Measurements from ENCODE around the gene AURKB. TPM values are rescaled to one million over a fixed set of nuclear protein-coding genes. Genes with fewer than 3 reads are reported as not detected.

The AURKB gene
- total and polyA plus RNA-seq, 9 donors: 13.5 to 26.4 (median 22.8) TPM

GRCh38 chr17:8227238-8227581 lies 16.8 kb upstream of the AURKB start:
- H3K27me3 ChIP-seq (ENCODE audit: control insufficient read depth, insufficient read depth, low read length): no peaks in the 10 kb centered on the region
- peak overlapping the region; percentile 70 for H3K4me3 ChIP-seq (ENCODE audit: low read length)
- DNase-seq: no peak
- H3K4me1 ChIP-seq (ENCODE audit: control insufficient read depth, insufficient read depth, low read length): peaks cover 28% of the 10 kb centered on the region
- WGBS (ENCODE audit: insufficient coverage): 79% methylated on average over 4 of the region's 4 CpGs
- peak overlapping the region; percentile 97 for H3K27ac ChIP-seq (ENCODE audit: low read length)
- H3K36me3 ChIP-seq (ENCODE audit: control insufficient read depth, insufficient read depth, low read length): peaks cover 50% of the 10 kb centered on the region
- H3K9me3 ChIP-seq (replicated peaks; ENCODE audit: control insufficient read depth, low read depth, low read length): no peaks in the 10 kb centered on the region

DNA sequence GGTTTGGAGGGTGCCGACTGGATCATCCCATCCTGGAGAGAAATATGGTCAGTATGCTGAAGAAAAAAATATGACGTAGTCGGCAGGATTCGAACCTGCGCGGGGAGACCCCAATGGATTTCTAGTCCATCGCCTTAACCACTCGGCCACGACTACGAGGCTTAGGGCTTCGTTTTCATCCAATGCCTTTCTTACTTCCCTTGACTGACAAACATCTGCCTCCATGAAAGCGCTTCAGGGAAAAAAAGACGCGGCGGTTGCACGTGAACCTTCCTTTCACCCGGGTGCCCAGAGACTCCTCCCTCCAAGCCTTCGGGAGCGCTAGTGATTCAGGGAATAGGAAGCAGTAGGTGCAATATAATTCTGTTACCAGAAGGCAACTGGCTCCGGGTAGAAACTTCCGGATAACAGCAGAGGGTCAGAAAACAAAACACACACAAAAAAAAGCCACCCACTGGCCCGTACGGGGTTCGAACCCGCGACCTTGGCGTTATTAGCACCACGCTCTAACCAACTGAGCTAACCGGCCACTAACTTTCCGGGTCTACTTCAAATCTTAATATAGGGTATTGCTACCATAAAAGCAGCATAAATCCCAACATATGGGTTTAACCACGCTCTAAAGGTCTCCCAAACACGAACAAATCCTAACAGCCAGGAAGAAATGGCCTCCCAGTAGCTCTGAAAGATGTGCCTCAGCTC lies 16.3 kb upstream of the AURKB start:
- Histone ChIP-seq H3K27me3 (ENCODE audit: control insufficient read depth, insufficient read depth, low read length) (no peaks in the 10 kb centered on the region), H3K9me3 (replicated peaks; ENCODE audit: control insufficient read depth, low read depth, low read length) (no peaks in the 10 kb centered on the region), H3K27ac (ENCODE audit: low read length) (peak overlapping the region; percentile 97), H3K36me3 (ENCODE audit: control insufficient read depth, insufficient read depth, low read length) (peaks cover 45% of the 10 kb centered on the region), H3K4me1 (ENCODE audit: control insufficient read depth, insufficient read depth, low read length) (peaks cover 30% of the 10 kb centered on the region), H3K4me3 (ENCODE audit: low read length) (peak overlapping the region; percentile 70)
- WGBS (ENCODE audit: insufficient coverage): 1% methylated on average over 14 of the region's 32 CpGs
- peak; percentile 97 for DNase-seq

GRCh38 chr17:8225813-8226535 lies 15.6 kb upstream of the AURKB start:
- Histone ChIP-seq H3K36me3 (ENCODE audit: control insufficient read depth, insufficient read depth, low read length) (peaks cover 38% of the 10 kb centered on the region), H3K4me3 (ENCODE audit: low read length) (peak overlapping the region; percentile 70), H3K27ac (ENCODE audit: low read length) (peak overlapping the region; percentile 97), H3K9me3 (replicated peaks; ENCODE audit: control insufficient read depth, low read depth, low read length) (no peaks in the 10 kb centered on the region), H3K27me3 (ENCODE audit: control insufficient read depth, insufficient read depth, low read length) (no peaks in the 10 kb centered on the region), H3K4me1 (ENCODE audit: control insufficient read depth, insufficient read depth, low read length) (peaks cover 30% of the 10 kb centered on the region)
- peak; percentile 70 for DNase-seq
- WGBS (ENCODE audit: insufficient coverage): 27% methylated on average over 9 of the region's 20 CpGs

DNA sequence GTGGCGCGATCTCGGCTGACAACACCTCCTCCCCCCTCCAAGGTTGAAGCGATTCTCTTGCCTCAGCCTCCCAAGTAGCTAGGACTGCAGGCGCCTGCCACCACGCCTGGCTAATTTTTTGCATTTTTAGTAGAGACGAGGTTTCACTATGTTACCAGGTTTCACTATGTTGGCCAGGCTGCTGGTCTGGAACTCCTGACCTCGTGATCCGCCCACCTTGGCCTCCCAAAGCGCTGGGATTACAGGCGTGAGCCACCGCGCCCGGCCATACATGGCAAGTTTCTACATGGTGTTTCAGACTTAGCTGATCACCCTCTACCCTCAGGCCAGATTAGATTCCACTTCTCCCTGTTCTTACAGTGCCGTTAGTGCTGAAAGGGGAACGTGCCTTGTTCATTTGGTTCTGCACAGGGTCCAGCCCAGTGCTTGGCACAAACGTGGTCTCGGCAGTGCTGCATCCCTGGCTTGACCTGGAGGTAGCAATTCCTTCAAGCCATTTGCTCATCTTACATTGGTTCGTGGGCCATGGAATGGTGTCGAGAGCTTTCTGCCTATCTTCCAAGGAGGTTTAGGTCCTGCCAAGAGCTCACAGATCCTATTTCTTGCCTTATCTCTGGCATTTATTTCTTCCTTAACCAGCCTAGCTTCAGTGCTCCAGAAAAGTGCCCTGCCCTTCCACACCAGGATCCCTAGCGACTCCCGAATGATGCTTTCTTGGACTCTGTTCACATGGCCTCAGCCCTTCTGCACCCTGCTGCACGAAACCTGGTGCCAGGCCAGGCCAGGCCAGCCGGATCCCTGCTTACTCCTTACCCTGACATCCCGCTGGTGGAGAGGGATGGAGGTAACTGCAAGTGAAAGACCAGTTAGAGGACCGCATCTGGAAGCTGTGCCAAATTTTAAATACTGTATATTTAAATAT lies 14.8 kb upstream of the AURKB start:
- no peak for DNase-seq
- no peaks in the 10 kb centered on the region for H3K9me3 ChIP-seq (replicated peaks; ENCODE audit: control insufficient read depth, low read depth, low read length)
- no peak overlapping the region for H3K4me3 ChIP-seq (ENCODE audit: low read length)
- H3K36me3 ChIP-seq (ENCODE audit: control insufficient read depth, insufficient read depth, low read length): peaks cover 30% of the 10 kb centered on the region
- H3K27me3 ChIP-seq (ENCODE audit: control insufficient read depth, insufficient read depth, low read length): no peaks in the 10 kb centered on the region
- peaks cover 32% of the 10 kb centered on the region for H3K4me1 ChIP-seq (ENCODE audit: control insufficient read depth, insufficient read depth, low read length)
- H3K27ac ChIP-seq (ENCODE audit: low read length): no peak overlapping the region
- WGBS (ENCODE audit: insufficient coverage): 92% methylated on average over 20 of the region's 26 CpGs

GRCh38 chr17:8223356-8224126 lies 13.2 kb upstream of the AURKB start:
- Histone ChIP-seq H3K27me3 (ENCODE audit: control insufficient read depth, insufficient read depth, low read length) (no peaks in the 10 kb centered on the region), H3K4me3 (ENCODE audit: low read length) (peak overlapping the region; percentile 82), H3K27ac (ENCODE audit: low read length) (peak overlapping the region; percentile 100), H3K36me3 (ENCODE audit: control insufficient read depth, insufficient read depth, low read length) (peaks cover 14% of the 10 kb centered on the region), H3K4me1 (ENCODE audit: control insufficient read depth, insufficient read depth, low read length) (peaks cover 34% of the 10 kb centered on the region), H3K9me3 (replicated peaks; ENCODE audit: control insufficient read depth, low read depth, low read length) (no peaks in the 10 kb centered on the region)
- peak; percentile 86 for DNase-seq
- 0% methylated on average over 16 of the region's 27 CpGs for WGBS (ENCODE audit: insufficient coverage)

GRCh38 chr17:8222630-8223355 lies 12.4 kb upstream of the AURKB start:
- H3K4me1 ChIP-seq (ENCODE audit: control insufficient read depth, insufficient read depth, low read length): peaks cover 33% of the 10 kb centered on the region
- H3K27ac ChIP-seq (ENCODE audit: low read length): peak overlapping the region; percentile 100
- peak overlapping the region; percentile 82 for H3K4me3 ChIP-seq (ENCODE audit: low read length)
- peak; percentile 97 for DNase-seq
- under 1% methylated on average over 31 of the region's 49 CpGs for WGBS (ENCODE audit: insufficient coverage)
- peaks cover 7% of the 10 kb centered on the region for H3K36me3 ChIP-seq (ENCODE audit: control insufficient read depth, insufficient read depth, low read length)
- no peaks in the 10 kb centered on the region for H3K27me3 ChIP-seq (ENCODE audit: control insufficient read depth, insufficient read depth, low read length)
- H3K9me3 ChIP-seq (replicated peaks; ENCODE audit: control insufficient read depth, low read depth, low read length): no peaks in the 10 kb centered on the region

DNA sequence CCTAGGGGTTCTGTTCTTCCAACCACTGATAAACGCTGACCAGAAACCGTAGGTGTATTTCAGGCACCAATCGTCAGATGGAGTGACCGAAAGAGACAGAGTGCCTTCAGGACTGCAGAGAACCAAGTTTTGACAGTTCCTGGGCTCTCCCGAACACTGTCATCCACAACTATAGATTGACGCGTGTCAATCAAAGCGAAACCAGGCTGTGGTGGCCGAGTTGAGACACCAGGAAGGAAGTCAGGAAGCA lies 11.9 kb upstream of the AURKB start:
- no peaks in the 10 kb centered on the region for H3K27me3 ChIP-seq (ENCODE audit: control insufficient read depth, insufficient read depth, low read length)
- no peak for DNase-seq
- 0% methylated on average over 9 of the region's 9 CpGs for WGBS (ENCODE audit: insufficient coverage)

DNA sequence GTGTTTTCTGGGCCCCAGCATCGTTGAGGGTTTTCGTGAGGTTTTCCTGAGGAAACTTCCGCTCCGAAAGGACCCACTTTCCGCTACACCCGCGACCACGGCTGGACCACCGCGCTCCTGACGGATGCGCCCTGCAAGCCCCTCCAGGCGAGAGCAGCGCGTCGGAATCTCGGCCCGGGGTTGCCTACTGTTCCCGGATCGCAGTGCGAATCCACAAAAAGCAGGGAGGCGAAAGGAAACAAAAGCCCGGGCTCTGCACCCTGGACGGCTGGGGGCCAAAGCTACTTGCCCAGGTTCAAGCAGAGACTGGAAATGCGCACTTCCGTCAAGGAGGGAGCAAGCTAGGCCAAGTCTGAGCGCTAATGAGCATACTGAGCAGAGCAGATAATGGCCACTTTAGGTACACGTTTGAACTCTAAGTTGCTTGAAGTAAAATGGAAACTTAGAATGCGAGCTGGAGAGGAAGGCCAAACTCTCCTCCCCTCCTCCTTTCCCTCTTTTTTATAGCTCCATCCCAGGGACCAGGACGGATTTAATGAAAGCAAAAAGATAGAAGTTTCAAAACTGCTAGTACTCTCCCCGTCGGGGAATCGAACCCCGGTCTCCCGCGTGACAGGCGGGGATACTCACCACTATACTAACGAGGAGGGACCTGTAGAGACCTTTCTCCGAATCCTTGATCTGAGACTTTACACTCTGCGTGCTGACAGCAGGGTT lies 11.4 kb upstream of the AURKB start:
- H3K4me3 ChIP-seq (ENCODE audit: low read length): peak overlapping the region; percentile 82
- no peaks in the 10 kb centered on the region for H3K36me3 ChIP-seq (ENCODE audit: control insufficient read depth, insufficient read depth, low read length)
- peak overlapping the region; percentile 100 for H3K27ac ChIP-seq (ENCODE audit: low read length)
- peaks cover 23% of the 10 kb centered on the region for H3K4me1 ChIP-seq (ENCODE audit: control insufficient read depth, insufficient read depth, low read length)
- H3K27me3 ChIP-seq (ENCODE audit: control insufficient read depth, insufficient read depth, low read length): no peaks in the 10 kb centered on the region
- H3K9me3 ChIP-seq (replicated peaks; ENCODE audit: control insufficient read depth, low read depth, low read length): no peaks in the 10 kb centered on the region
- WGBS (ENCODE audit: insufficient coverage): 0% methylated on average over 35 of the region's 40 CpGs
- peak; percentile 98 for DNase-seq

More for the DNA sequence above, 11.9 kb upstream of the AURKB start:
- peaks cover 2% of the 10 kb centered on the region for H3K36me3 ChIP-seq (ENCODE audit: control insufficient read depth, insufficient read depth, low read length)
- peak overlapping the region; percentile 100 for H3K27ac ChIP-seq (ENCODE audit: low read length)
- H3K9me3 ChIP-seq (replicated peaks; ENCODE audit: control insufficient read depth, low read depth, low read length): no peaks in the 10 kb centered on the region
- peaks cover 28% of the 10 kb centered on the region for H3K4me1 ChIP-seq (ENCODE audit: control insufficient read depth, insufficient read depth, low read length)
- peak overlapping the region; percentile 82 for H3K4me3 ChIP-seq (ENCODE audit: low read length)
